ENCODE measurements around the gene PITPNM1. TPM values are rescaled to one million over a fixed set of nuclear protein-coding genes. Genes with fewer than 3 reads are reported as not detected.

Gene PITPNM1
- total and polyA plus RNA-seq, 7 donors, result 3.2 to 69.1 (median 16.0) TPM

GRCh38 chr11:67534070-67534679 is 29.0 kb upstream of the PITPNM1 start:
- Histone ChIP-seq H3K9me3 (peaks cover 0 to 5% (median 0%) of the 10 kb centered on the region in 4 donors), H3K36me3 (no peaks in the 10 kb centered on the region), H3K27ac (no peak overlapping the region), H3K4me1 (no peaks in the 10 kb centered on the region), H3K4me3 (no peak overlapping the region), H3K27me3 (no peaks in the 10 kb centered on the region)
- no peak for DNase-seq
- TF ChIP-seq POLR2AphosphoS5 (IDR thresholded peaks at IDR 0.05), result no peak
- TF ChIP-seq POLR2A (IDR thresholded peaks at IDR 0.05), result no peak
- TF ChIP-seq EP300 (IDR thresholded peaks at IDR 0.05), result no peak
- TF ChIP-seq CTCF (IDR thresholded peaks at IDR 0.05), result no peak
- whole genome bisulfite sequencing, 2 donors, result 42 to 54% methylated on average over 4 of the region's 4 CpGs
- intact Hi-C loops (cut with DNase I), result no loop called here

GRCh38 chr11:67532889-67533288 is 27.7 kb upstream of the PITPNM1 start:
- no peak for DNase-seq
- intact Hi-C loops (cut with DNase I), result no loop called here
- Histone ChIP-seq H3K36me3 (no peaks in the 10 kb centered on the region), H3K9me3 (peaks cover 0 to 5% (median 0%) of the 10 kb centered on the region in 4 donors), H3K4me3 (no peak overlapping the region), H3K27me3 (no peaks in the 10 kb centered on the region), H3K4me1 (no peaks in the 10 kb centered on the region), H3K27ac (no peak overlapping the region)
- TF ChIP-seq CTCF (IDR thresholded peaks at IDR 0.05) (no peak), POLR2AphosphoS5 (IDR thresholded peaks at IDR 0.05) (no peak), EP300 (IDR thresholded peaks at IDR 0.05) (no peak), POLR2A (IDR thresholded peaks at IDR 0.05) (no peak)
- 90 to 94% methylated on average over 2 of the region's 2 CpGs for WGBS, 2 donors

GRCh38 chr11:67530282-67530592 is 25.1 kb upstream of the PITPNM1 start:
- WGBS, 2 donors, result 90 to 92% methylated on average over 5 of the region's 5 CpGs
- H3K36me3 ChIP-seq, result no peaks in the 10 kb centered on the region
- no peak overlapping the region for H3K27ac ChIP-seq
- H3K9me3 ChIP-seq, result peaks cover 0 to 5% (median 0%) of the 10 kb centered on the region in 4 donors
- intact Hi-C loops (cut with DNase I), result no loop called here
- no peaks in the 10 kb centered on the region for H3K27me3 ChIP-seq
- no peaks in the 10 kb centered on the region for H3K4me1 ChIP-seq
- DNase-seq, result no peak
- TF ChIP-seq EP300 (IDR thresholded peaks at IDR 0.05), result no peak
- no peak for TF ChIP-seq POLR2AphosphoS5 (IDR thresholded peaks at IDR 0.05)
- no peak for TF ChIP-seq POLR2A (IDR thresholded peaks at IDR 0.05)
- no peak for TF ChIP-seq CTCF (IDR thresholded peaks at IDR 0.05)
- H3K4me3 ChIP-seq, result no peak overlapping the region

GRCh38 chr11:67528376-67528775 is 23.2 kb upstream of the PITPNM1 start:
- WGBS, 2 donors, result 91 to 94% methylated on average over 4 of the region's 4 CpGs
- intact Hi-C loops (cut with DNase I), result no loop called here

More at GRCh38 chr11:67528376-67528775, 23.2 kb upstream of the PITPNM1 start:
- no peak overlapping the region for H3K4me3 ChIP-seq
- no peak for DNase-seq
- peaks cover 0 to 5% (median 0%) of the 10 kb centered on the region in 4 donors for H3K9me3 ChIP-seq
- H3K4me1 ChIP-seq, result no peaks in the 10 kb centered on the region
- TF ChIP-seq EP300 (IDR thresholded peaks at IDR 0.05) (no peak), CTCF (IDR thresholded peaks at IDR 0.05) (no peak), POLR2A (IDR thresholded peaks at IDR 0.05) (no peak), POLR2AphosphoS5 (IDR thresholded peaks at IDR 0.05) (no peak)
- H3K36me3 ChIP-seq, result no peaks in the 10 kb centered on the region
- no peak overlapping the region for H3K27ac ChIP-seq
- H3K27me3 ChIP-seq, result no peaks in the 10 kb centered on the region

All from sigmoid colon (tissue), 7 donors.